ENCODE data around the gene UBXN11. TPM values are rescaled to one million over a fixed set of nuclear protein-coding genes. Genes with fewer than 3 reads are reported as not detected.
"Not testable (repeated sequence)": the region's sequence is repeated elsewhere in the genome, so short reads cannot be mapped to it uniquely, and the experiment has no call there.

Gene UBXN11
- total RNA-seq, 1 donor = 5.6 TPM

- no peak for TF ChIP-seq CTCF (IDR thresholded peaks at IDR 0.05; ENCODE audit: insufficient read depth, low read depth, low read length)
- DNase-seq (ENCODE audit: low read depth) = no peak
These were observed 30.7 kb upstream of the UBXN11 start for GRCh38 chr1:26337206-26337535.

GRCh38 chr1:26336477-26337205, 30.2 kb upstream of the UBXN11 start:
- no peak for TF ChIP-seq CTCF (IDR thresholded peaks at IDR 0.05; ENCODE audit: insufficient read depth, low read depth, low read length)
- H3K4me3 ChIP-seq (ENCODE audit: low read depth, low read length) = peak overlapping the region; percentile 69
- DNase-seq (ENCODE audit: low read depth) = peak; percentile 21

More at GRCh38 chr1:26337206-26337535, 30.7 kb upstream of the UBXN11 start:
- no peak overlapping the region for H3K4me3 ChIP-seq (ENCODE audit: low read depth, low read length)

GRCh38 chr1:26335774-26336476, 29.5 kb upstream of the UBXN11 start:
- peak overlapping the region; percentile 69 for H3K4me3 ChIP-seq (ENCODE audit: low read depth, low read length)
- no peak for TF ChIP-seq CTCF (IDR thresholded peaks at IDR 0.05; ENCODE audit: insufficient read depth, low read depth, low read length)
- no peak for DNase-seq (ENCODE audit: low read depth)

- H3K4me3 ChIP-seq (ENCODE audit: low read depth, low read length); DNase-seq (ENCODE audit: low read depth): not testable (repeated sequence)
These were observed 26.9 kb upstream of the UBXN11 start for GRCh38 chr1:26333312-26333711.

GRCh38 chr1:26330276-26330675, 23.8 kb upstream of the UBXN11 start:
- no peak for DNase-seq (ENCODE audit: low read depth)
- TF ChIP-seq CTCF (IDR thresholded peaks at IDR 0.05; ENCODE audit: insufficient read depth, low read depth, low read length) = no peak
- H3K4me3 ChIP-seq (ENCODE audit: low read depth, low read length) = no peak overlapping the region

- not testable (repeated sequence) for DNase-seq (ENCODE audit: low read depth); H3K4me3 ChIP-seq (ENCODE audit: low read depth, low read length)
These were observed 22.9 kb upstream of the UBXN11 start for GRCh38 chr1:26329380-26329779.

- no peak for TF ChIP-seq CTCF (IDR thresholded peaks at IDR 0.05; ENCODE audit: insufficient read depth, low read depth, low read length)
- no peak overlapping the region for H3K4me3 ChIP-seq (ENCODE audit: low read depth, low read length)
- no peak for DNase-seq (ENCODE audit: low read depth)
These were observed 22.2 kb upstream of the UBXN11 start for GRCh38 chr1:26328597-26328996.

GRCh38 chr1:26327956-26328362, 21.5 kb upstream of the UBXN11 start:
- DNase-seq (ENCODE audit: low read depth) = no peak
- TF ChIP-seq CTCF (IDR thresholded peaks at IDR 0.05; ENCODE audit: insufficient read depth, low read depth, low read length) = no peak
- no peak overlapping the region for H3K4me3 ChIP-seq (ENCODE audit: low read depth, low read length)
